Measurements from ENCODE around the gene PRDM16.

The PRDM16 gene

DNA sequence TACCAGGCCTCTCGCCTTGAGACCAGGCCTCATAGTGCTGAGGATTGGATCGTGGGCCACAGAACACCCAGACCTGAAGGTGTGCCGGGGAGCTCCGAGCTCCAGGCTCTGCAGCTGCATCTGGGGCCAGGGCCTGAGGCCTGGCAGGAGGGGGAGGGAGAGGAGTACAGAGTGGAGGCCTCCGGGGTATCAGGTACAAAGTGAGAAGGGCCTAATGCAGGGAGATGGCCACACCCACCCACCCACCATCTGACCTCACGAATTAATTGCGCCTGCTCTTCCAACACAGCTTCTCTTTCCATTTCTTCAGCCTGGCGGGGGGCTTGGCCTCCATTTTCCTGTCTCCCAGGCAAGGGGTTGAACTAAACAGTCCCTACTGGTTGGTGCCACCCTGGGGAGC, 286.1 kb downstream of the PRDM16 start (continued):
- TF ChIP-seq, protein P1, sequence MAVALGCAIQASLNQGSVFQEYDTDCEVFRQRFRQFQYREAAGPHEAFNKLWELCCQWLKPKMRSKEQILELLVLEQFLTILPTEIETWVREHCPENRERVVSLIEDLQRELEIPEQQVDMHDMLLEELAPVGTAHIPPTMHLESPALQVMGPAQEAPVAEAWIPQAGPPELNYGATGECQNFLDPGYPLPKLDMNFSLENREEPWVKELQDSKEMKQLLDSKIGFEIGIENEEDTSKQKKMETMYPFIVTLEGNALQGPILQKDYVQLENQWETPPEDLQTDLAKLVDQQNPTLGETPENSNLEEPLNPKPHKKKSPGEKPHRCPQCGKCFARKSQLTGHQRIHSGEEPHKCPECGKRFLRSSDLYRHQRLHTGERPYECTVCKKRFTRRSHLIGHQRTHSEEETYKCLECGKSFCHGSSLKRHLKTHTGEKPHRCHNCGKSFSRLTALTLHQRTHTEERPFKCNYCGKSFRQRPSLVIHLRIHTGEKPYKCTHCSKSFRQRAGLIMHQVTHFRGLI (tag by site-specific recombination; IDR thresholded peaks at IDR 0.05): no peak
- TF ChIP-seq SALL2 (tag by site-specific recombination; IDR thresholded peaks at IDR 0.05; ENCODE audit: borderline replicate concordance): no peak

DNA sequence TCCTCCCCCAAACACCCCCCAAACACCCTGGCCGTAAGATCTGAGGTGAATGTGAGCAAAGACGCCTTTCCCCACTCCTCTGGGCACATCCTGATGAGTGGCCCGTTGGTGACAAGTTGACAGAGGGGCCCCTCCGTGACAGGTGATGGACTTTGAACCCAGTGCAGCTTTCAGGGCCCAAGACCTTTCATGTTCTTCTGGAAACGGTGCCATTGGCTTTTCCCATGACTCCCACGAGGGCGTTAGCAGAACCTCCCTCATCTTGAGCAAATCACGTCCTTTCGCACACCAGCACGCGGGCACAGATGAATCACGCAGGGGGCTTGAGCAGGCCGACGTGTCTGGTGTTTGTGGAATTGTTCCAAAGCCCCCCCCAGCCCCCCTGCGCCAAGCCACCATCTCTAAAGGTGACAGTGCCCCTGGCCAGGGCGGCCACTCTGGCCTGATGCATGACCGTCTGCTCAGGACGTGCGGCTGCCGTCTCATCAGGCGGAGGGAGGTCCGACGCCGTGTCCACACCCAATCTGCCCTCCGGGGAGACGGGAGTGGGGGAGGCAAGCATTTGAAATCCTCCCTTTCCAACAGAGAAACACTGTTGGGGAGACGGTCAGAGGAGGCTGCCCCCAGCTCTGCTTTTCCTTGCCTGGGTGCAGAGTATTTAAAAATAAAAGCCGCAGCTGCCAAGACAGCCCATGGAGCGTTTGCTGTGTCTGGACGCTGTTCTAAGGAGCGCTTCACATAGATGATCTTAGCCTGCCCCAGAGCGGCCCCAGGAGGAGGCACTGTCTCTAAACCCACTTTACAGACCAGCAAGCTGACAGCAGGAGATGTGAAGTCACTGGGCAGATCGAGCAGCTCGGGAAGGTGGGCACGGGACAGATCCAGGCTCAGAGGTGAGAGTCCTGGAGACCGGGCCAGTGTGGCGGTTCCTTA, 287.2 kb downstream of the PRDM16 start:
- Histone ChIP-seq H3K4me3 (ENCODE audit: low read depth, low read length) (no peak overlapping the region), H3K27ac (ENCODE audit: extremely low read depth, low read depth, low read length) (no peak overlapping the region; the same call in 1 of the 2 replicates), H3K9me3 (ENCODE audit: control insufficient read depth, insufficient read depth, low read depth, low read length) (no peaks in the 10 kb centered on the region), H3K36me3 (ENCODE audit: control insufficient read depth in 2 of 2, insufficient read depth in 1 of 2, low read length in 2 of 2) (no peaks in the 10 kb centered on the region), H3K4me1 (ENCODE audit: control insufficient read depth, insufficient read depth, low read length) (peaks cover 16% of the 10 kb centered on the region)
- ChIA-PET CTCF (no interaction called here), POLR2A (interaction anchor here (0.6 kb wide), 1 partner anchor 11 kb away, joined by 3 read pairs; no protein-coding TSS in a partner anchor)
- TF ChIP-seq OSR2 (tag by site-specific recombination; IDR thresholded peaks at IDR 0.05) (no peak), GLI4 (tag by site-specific recombination; IDR thresholded peaks at IDR 0.05) (no peak), ZNF354C (tag by site-specific recombination; IDR thresholded peaks at IDR 0.05; ENCODE audit: borderline replicate concordance, low read depth) (no peak), ZNF610 (tag by site-specific recombination; IDR thresholded peaks at IDR 0.05; ENCODE audit: borderline replicate concordance) (no peak), ZNF548 (tag by site-specific recombination; IDR thresholded peaks at IDR 0.05) (no peak), ZNF623 (tag by site-specific recombination; IDR thresholded peaks at IDR 0.05) (no peak), ZNF777 (tag by site-specific recombination; IDR thresholded peaks at IDR 0.05; ENCODE audit: borderline replicate concordance) (no peak), ZNF23 (tag by site-specific recombination; IDR thresholded peaks at IDR 0.05; ENCODE audit: borderline replicate concordance) (no peak), ZNF37A (tag by site-specific recombination; IDR thresholded peaks at IDR 0.05) (no peak)
- TF ChIP-seq, protein P2, sequence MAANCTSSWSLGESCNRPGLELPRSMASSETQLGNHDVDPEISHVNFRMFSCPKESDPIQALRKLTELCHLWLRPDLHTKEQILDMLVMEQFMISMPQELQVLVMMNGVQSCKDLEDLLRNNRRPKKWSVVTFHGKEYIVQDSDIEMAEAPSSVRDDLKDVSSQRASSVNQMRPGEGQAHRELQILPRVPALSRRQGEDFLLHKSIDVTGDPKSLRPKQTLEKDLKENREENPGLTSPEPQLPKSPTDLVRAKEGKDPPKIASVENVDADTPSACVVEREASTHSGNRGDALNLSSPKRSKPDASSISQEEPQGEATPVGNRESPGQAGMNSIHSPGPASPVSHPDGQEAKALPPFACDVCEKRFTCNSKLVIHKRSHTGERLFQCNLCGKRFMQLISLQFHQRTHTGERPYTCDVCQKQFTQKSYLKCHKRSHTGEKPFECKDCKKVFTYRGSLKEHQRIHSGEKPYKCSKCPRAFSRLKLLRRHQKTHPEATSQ (tag by site-specific recombination; IDR thresholded peaks at IDR 0.05): no peak

DNA sequence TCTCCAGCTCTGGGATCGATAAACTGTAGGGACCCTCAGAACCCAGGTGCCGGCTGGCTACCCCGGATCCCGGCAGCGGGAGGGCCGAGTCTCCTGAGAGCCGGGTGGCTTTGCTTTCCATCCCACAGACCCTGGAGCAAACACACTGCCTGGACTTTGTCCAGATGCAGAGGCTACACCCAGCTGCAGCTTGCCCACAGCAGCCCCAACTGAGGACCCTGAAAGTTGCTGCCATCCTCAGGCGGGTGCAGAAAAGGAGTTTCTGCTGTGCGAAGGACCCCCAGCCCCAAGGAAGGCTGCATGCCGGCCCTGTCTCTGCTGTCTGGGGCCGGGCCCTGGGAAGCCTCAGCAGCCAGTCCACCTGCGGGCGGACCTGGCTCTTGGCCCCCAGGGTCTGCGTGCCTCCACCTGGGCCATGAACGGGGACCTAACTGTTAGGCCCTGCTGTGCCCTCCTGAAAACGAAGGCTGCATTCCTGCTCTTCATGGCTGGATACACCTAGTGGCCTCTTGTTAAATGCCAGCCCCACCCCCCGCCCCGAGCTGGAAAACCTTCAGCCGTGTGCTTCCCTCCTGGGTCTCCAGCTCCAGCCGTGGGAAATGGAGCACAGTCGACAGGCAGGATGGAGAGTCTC, 287.9 kb downstream of the PRDM16 start:
- POLR2A ChIA-PET: no interaction called here
- CTCF ChIA-PET: no interaction called here
- Histone ChIP-seq H3K36me3 (ENCODE audit: control insufficient read depth in 2 of 2, insufficient read depth in 1 of 2, low read length in 2 of 2) (no peaks in the 10 kb centered on the region), H3K27ac (ENCODE audit: extremely low read depth, low read depth, low read length) (no peak overlapping the region), H3K4me3 (ENCODE audit: low read depth, low read length) (no peak overlapping the region), H3K4me1 (ENCODE audit: control insufficient read depth, insufficient read depth, low read length) (peaks cover 12% of the 10 kb centered on the region), H3K9me3 (ENCODE audit: control insufficient read depth, insufficient read depth, low read depth, low read length) (no peaks in the 10 kb centered on the region)
- TF ChIP-seq ZNF404 (tag by site-specific recombination; IDR thresholded peaks at IDR 0.05) (no peak), KLF8 (tag by site-specific recombination; IDR thresholded peaks at IDR 0.05) (no peak), ZNF792 (tag by site-specific recombination; IDR thresholded peaks at IDR 0.05) (no peak), BCL11B (tag by site-specific recombination; IDR thresholded peaks at IDR 0.05; ENCODE audit: low read depth) (no peak), ZNF223 (tag by site-specific recombination; IDR thresholded peaks at IDR 0.05) (no peak), ZNF157 (tag by site-specific recombination; IDR thresholded peaks at IDR 0.05) (no peak), ZNF292 (tag by site-specific recombination; IDR thresholded peaks at IDR 0.05; ENCODE audit: borderline replicate concordance, low read depth) (no peak), ZNF776 (tag by site-specific recombination; IDR thresholded peaks at IDR 0.05; ENCODE audit: borderline replicate concordance) (no peak)
- TF ChIP-seq, protein P3, sequence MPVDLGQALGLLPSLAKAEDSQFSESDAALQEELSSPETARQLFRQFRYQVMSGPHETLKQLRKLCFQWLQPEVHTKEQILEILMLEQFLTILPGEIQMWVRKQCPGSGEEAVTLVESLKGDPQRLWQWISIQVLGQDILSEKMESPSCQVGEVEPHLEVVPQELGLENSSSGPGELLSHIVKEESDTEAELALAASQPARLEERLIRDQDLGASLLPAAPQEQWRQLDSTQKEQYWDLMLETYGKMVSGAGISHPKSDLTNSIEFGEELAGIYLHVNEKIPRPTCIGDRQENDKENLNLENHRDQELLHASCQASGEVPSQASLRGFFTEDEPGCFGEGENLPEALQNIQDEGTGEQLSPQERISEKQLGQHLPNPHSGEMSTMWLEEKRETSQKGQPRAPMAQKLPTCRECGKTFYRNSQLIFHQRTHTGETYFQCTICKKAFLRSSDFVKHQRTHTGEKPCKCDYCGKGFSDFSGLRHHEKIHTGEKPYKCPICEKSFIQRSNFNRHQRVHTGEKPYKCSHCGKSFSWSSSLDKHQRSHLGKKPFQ (tag by site-specific recombination; IDR thresholded peaks at IDR 0.05): no peak
- TF ChIP-seq, protein P4, sequence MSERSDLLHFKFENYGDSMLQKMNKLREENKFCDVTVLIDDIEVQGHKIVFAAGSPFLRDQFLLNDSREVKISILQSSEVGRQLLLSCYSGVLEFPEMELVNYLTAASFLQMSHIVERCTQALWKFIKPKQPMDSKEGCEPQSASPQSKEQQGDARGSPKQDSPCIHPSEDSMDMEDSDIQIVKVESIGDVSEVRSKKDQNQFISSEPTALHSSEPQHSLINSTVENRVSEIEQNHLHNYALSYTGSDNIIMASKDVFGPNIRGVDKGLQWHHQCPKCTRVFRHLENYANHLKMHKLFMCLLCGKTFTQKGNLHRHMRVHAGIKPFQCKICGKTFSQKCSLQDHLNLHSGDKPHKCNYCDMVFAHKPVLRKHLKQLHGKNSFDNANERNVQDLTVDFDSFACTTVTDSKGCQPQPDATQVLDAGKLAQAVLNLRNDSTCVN (tag by site-specific recombination; optimal IDR thresholded peaks at IDR 0.05): no peak
- TF ChIP-seq, protein P5, sequence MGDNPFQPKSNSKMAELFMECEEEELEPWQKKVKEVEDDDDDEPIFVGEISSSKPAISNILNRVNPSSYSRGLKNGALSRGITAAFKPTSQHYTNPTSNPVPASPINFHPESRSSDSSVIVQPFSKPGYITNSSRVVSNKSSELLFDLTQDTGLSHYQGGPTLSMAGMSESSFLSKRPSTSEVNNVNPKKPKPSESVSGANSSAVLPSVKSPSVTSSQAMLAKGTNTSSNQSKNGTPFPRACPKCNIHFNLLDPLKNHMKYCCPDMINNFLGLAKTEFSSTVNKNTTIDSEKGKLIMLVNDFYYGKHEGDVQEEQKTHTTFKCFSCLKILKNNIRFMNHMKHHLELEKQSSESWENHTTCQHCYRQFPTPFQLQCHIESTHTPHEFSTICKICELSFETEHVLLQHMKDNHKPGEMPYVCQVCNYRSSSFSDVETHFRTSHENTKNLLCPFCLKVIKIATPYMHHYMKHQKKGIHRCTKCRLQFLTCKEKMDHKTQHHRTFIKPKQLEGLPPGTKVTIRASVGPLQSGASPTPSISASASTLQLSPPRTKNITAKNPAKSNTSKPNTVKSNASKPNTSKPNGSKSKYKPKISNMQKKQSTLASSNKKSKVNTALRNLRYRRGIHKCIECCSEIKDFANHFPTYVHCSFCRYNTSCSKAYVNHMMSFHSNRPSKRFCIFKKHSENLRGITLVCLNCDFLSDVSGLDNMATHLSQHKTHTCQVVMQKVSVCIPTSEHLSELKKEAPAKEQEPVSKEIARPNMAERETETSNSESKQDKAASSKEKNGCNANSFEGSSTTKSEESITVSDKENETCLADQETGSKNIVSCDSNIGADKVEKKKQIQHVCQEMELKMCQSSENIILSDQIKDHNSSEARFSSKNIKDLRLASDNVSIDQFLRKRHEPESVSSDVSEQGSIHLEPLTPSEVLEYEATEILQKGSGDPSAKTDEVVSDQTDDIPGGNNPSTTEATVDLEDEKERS (tag by site-specific recombination; IDR thresholded peaks at IDR 0.05): no peak
